Measurements from ENCODE around the gene SEL1L3.
"Not testable (repeated sequence)": the region's sequence is repeated elsewhere in the genome, so short reads cannot be mapped to it uniquely, and the experiment has no call there.

SEL1L3 gene

DNA sequence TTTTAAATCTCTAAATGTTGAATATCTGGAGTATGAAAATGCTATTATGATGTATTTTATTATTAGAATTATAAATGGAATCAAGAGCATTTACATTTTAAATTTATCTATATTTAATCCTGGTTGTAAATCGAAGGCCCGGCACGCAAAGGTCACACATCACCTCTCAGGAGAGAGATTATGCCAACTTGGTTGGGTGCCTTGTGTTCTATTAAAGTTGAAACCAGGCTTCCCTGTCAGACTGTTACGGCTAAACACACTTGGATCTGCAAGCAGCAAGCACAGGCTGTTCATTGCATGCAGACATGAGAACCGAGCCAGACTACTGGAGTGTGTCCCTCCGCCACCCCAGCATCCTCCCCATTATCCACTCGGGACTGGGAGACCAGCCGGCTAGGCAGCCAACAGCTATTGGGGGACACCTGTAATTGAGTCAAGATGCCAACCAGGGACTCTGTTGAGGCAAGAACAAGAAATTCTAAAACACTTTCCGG, 16.4 kb upstream of the SEL1L3 start:
- DNase-seq = no peak

DNA sequence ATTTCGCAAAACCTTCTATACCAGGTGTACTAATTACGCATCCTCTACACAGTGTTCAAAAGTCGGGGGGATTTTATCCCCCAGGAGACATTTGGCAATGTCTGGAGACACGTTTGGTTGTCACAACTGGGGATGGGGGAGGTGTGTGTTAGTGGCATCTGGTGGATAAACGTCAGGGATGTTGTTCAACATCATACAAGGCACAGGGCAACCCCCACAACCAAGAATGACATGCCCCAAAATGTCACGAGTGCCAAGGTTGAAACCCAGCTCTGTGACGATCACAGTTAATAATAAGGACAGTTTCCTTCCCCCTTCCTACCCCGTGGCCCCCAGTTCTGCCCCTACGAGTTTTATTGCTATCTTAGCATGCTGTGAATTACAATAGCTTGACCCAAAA, 15.9 kb upstream of the SEL1L3 start:
- DNase-seq = no peak

DNA sequence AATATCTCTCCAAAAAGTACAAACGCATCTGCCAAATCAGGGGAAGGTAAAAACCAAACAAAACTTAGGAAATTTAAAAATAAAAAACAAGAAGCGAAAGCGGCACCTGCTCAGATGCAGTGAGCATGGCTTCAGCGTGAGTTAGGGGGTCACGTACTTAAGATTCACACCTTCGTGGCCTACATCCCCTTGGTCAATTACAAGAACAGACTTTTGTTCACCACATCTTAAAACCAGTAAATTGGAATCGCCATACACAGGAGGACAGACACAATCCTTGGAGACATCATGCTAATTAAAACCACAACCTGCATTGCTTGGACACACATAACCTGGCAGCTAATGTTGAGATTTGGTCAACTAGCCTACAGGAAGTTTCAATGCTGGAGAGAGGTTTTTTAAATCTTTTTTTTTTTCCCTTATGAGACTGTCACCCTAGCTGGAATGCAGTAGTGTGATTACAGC, 12.5 kb upstream of the SEL1L3 start:
- no peak for DNase-seq

DNA sequence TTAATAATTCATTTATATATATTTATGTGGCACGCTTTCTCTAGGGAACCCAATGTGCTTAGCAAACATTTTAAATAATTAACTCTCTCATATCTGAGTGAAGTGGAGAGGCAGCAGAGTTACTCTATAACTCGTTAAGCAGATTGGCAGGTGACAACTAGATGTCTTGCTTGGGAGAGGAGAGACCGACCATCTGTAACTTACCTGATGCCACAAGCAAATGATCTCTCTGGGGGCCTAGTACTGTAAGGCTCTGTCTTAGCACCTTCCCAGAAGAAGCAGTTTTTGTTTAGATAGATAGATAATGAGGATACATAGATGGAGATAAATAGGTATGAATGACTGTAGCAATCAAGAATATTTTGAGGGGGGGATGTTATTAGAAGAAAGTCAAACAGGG, 11.9 kb upstream of the SEL1L3 start:
- no peak for DNase-seq

DNA sequence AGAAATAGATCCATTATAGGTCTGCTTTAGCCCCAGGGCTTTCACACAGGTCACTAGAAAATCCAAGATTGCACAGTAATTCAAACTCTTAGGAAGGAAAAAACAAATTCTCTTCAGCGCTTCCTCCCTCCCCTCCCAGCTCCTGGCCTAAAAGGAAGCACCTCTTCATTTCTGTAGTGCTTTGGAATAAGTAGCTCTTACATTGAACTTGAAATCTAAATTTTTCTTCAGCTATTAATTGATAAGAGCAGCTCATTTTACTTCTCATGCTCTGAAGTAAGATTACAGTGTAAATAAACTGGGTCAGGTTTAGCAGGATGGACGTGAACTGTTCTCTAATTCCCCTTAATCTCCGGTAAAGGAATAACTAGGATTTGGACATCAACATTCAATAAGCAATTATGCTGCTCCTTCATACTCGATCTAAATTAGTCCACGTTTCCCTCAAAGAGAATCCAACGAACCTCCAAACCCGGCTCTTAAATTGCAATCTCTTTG, 10.9 kb upstream of the SEL1L3 start:
- DNase-seq = no peak

DNA sequence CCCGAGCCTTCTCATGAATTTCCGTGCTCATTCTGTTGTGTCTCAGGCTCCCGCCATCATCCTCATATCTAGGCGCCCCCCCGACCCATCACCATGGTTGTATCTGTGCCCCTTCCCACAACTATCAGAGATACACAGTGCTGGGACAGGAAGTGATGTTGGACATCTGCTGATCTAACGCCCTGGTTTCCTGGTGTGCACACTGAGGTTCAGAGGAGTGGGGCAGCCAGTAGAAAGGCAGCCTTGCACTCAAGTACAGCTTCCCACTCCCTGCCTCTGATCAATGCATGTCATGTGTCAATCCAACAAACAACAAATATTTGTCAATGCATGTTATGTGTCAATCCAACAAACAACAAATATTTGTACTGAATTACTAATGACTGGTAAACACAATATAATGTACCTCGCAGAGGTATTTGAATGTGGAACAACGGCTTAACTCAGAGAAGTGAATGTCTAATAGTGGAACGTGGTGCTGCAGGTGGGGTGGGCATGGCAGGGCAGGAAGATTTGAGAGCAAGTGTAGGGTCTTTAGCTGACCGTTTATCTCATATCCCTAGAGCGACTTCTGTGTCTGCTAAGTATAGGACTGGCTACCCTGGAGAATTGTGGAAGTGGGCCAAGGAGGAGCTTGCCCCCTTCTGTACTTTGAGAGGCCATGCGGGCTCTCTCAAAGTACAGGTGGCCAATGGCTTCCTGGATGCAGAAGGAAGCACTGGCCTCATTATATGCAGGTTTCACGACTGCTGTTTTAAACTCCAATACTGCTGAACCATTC, 10.3 kb upstream of the SEL1L3 start:
- no peak for DNase-seq

DNA sequence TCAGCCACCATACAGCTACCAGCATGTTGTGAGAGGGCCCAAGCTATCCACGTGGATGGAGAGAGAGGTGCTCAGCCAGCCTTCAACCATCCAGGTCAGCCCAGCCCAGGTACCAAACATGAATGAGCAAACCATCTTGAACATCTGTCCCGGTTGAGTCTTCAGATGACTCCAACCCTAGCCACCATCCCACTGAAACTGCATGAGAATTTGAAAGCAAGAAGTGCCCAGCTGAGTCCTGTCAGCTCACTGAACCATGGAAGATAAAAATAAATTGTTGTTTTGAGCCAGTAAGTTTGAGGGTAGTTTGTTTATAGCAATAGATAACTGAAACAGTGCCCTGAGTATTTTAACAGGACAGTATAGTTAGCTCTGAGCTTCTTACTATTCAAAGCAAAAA, 7.3 kb upstream of the SEL1L3 start:
- no peak for DNase-seq

DNA sequence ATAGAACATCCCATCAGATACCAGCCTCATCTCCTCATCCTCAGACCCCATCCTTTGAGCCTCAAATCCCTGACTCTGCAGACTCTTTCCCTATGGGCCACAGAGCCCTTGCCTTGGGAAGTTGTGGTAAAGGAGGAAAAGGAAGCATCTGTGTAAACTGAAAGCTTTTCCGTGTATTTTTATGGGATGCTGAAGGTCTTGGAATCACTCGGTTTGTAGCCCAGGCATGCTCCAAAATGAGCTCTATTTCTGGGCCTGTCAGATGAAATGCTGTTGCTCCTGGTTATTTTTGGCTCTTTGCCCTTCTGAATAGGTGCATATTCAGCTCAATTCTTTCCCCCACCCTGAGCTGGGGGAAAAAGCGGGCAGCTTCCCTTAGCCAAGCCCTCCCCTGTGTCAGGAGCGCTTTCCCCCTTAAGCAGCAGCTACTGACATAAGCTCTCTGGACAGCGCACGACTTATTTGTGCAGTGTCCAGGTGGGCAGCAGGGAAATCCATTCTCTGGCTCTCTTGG, 5.0 kb upstream of the SEL1L3 start:
- no peak for DNase-seq

DNA sequence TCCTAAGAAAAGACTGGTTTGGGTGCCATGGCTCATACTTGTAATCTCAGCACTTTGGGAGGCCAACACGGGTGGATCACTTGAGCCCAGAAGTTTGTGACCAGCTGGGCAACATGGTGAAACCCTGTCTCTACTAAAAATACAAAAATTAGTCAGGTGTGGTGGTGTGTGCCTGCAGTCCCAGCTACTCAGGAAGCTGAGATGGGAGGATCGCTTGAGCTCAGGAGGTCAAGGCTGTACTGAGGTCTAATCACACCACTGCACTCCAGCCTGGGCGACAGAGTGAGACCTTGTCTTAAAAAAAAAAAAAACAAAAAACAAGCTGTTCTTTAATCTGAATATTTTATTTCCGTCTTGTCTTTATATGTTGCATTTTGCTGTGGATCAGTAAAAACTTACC, 3.6 kb upstream of the SEL1L3 start:
- not testable (repeated sequence) for DNase-seq

DNA sequence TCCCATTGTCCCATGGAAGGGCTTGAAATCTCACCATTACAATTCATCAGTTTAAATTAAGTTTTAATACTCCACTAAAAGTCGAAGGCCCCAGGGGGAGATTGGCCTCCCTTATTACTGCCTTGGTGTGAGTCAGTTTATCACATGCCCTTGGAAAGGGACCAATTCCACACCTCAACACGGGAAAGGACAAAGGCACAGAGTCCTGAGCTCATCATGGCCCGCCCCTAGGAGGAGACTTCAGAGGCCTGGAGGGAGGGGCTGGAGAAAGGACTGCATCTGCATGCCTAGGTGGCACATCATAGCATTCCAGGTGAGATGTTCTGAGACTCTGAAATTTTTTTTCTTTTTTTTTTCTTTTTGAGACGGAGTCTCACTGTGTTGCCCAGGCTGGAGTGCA, 2.8 kb upstream of the SEL1L3 start:
- no peak for DNase-seq

DNA sequence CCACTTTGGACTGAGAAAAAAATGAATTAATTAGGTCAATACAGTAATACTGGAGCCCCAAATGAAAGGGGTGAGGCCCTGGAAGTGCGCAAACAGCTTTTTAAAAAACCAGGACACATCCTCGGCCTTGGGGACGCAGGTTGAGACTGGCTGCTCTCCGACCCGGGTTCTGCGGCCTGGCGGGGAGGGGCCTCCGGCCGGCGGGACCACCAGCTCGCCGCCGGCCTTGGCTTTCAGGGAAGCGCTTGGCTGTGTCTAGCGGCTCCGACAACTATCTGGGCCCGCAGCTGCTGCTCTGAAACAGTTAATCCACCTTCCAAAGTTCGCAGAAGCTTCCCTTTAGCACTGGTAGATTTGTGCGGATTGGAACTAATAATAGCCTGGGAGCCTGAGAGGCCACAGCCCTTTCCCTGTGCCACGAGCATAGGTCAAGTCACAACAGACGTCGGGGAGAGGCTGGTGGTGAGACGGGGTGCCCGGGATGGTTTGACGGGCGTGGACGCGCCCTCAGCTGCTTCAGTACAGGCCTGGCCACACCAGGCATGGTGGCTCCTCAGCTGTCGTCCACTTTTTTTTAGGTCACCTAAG, 1.1 kb upstream of the SEL1L3 start:
- no peak for DNase-seq

DNA sequence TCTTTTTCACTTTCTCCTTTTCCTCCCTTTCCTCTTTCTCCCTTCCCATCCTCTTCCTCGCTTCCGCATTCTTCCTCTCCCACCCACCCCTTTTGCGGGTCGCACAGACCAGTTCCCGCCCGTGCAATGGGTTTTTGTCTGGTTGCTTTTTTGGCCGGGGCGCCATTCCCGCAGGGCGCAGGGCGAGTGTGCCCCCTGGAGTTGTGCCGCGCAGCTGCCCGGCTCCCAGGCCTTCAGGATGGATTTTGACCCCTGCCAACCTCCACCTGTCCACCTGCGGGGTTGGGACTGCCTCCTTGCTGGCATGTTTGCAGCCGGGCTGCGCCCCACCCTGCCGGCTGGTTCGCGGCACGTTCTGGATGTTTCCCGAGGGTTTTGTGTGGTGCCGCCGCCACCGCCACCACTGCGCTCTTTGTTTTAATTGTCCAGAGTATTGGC, 578 bp upstream of the SEL1L3 start:
- DNase-seq = no peak

DNA sequence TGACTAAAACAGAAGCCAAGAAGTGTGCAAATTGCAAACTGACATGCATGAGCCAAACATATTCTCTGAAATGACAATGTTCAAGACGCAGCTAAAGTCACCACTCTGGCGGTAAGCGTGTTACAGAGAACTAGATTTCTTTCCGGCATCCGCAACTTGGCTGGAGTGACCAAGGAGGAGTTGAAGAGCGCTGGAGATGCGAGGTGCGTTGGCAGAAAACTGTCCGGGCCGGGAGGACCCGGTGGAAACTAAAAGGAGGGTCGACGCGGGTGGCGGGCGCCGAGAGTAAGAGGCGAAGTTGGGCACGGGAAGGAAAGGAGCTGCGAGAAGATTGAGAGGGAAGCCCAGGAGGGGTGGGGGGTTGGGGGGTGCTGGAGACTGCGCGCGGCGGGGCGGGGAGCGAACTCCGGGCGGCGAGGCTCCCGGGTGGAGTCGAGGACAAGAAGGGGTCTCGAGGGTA, 807 bp downstream of the SEL1L3 start:
- DNase-seq = no peak

DNA sequence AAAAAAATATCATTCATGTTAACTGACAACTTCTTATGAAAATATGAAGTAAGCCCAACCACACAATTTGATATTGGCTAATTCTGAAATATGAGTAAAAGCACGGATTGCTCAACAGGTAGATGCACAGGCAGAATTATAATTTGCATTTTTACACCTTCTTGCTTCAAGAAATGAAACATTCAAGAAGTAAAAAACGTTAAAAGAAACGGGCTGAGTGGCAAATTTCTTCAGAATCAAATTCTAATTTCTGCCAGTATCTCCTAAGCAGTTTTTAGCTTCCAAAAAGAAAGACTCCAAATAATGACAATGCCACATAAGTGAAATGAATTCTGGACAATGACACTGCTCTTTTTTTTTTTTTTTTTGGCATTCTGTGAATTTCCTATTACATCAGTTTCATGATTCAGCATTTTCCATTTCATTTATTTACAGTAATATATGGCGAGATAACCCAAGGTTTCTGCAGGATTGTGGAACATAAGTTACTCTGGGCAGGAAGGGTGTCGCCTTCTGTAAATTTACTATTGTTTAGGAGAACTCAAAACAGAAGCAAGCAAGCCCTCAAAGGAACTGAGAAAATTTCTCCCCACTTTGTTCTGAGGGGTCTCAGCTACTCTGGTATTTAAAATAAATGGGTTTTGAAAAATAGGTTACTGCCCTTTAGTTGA, 1.4 kb downstream of the SEL1L3 start:
- DNase-seq = no peak

DNA sequence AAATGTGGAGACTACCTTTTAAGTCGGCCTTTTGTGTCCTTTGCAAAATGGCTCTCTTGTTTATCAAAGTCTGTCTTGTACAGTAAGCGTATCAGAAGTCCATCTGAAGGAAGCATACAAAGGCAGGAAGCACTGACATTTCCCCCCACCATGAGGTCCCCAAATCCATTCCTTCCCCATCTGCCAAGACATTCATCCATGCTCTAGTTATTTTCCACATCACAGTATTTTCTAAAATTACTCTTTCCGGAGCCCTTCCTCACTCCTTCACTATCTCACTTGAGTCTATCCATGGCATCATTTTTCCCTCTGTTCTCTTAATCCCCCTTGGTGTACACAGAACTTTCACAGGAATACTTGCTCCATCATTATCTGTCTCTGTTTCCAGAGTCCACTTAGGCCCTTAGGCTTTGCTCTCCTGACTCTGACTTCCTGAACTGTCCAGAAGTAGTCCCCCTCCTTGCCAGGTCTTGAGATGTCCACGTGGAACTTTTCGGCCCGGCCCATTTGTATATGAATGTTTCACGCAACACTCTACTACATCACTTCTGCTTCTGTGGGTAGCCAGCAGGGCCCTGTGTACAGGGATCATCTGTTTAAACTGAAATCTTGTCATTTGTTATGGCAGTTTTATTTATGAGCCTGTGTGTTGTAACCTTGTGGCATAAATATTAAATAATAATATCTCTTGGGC, 2.1 kb downstream of the SEL1L3 start:
- DNase-seq = no peak

DNA sequence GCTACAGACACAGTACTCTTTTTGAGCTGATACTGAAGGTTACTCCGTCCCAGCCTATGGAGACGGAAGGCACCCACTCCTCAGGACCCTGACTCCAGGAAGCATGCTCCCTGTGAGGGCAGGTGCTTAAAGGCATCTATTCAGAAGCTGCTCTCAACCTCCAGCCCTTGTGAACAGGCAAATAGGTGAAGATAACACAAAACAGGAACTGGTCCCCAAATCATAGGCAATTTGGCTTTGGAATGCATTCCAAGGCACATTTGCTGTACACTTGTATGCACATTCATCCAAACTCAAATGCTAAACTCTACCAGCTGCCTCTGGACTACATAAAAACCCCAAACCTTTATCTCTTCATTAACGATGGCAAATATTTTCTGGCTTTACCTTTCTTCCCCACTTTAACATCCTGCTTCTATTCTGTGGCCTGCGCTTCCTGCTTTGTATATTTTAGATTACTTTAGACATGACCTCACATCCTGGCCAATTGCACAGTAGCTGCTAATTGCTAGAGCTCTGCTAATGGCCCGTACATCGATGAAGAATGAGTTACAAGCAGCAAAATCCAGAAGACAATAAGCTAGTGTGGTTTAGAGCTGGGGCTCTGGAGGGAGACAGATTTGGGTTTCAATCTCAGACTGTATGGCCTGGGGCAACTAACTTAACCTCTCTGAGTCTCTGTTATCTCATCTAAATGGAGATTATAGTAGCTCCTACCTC, 3.2 kb downstream of the SEL1L3 start:
- DNase-seq = no peak

DNA sequence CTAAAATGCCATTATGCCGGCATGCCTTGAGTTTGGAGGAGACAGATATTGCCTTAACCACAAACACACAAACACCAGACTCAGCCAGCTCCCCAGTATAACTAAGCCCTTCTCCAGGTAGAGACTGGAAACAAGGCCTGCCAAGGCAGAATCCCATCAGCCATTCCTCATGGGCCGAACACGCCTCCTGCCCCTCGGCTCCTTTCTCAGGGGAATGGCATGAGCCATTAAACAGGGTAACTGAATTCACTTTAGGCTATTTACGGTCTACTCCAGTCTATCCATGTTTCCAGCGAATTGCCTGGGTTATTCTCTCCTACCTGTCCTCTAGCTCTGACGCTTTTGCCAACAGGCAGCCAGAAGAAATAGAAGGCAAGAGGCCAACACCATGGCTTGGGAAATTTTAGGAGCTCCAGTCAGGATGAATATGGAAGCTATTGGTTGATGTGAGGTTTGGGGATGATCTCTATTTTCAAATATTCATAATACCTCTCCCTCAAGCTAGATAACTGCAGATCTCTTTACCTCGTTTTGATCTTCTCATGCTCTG, 4.9 kb downstream of the SEL1L3 start:
- DNase-seq = no peak

DNA sequence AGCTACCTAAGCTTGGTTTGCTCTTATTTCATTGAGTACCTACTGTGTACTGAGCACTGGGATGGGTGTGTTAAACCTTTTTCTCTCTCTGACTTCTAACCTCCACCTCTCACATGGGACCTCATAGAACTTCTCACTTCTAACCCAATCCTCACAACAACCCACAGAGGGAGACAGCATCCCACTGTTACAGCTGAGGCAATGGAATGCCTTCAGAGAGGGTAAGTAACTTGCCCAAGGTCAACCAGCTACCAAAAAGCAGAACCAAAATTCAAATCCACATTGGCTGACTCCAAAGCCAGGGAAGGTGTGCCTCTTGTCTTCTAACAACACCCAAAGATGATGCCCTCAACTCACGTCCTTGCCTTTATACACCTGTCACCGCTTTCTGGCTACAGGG, 5.4 kb downstream of the SEL1L3 start:
- no peak for DNase-seq

DNA sequence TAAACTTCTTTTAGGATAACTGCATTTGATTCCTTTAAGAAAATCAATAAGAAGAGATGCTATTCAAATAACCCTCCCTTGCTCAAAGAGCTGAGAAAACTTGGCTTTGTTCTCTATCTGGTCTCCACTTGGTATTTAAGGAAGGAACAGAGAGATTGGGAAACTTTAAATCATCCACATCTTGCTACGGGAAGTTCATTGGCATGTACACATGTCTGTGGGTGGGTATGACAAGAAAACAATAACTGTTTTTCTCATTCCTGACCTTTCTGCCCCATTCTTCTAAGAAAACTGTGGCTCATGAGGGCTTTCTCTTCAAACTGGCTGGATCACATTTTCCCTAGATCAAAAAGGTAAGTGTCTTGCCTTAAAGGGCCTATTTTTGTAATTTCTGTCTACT, 6.0 kb downstream of the SEL1L3 start:
- DNase-seq = no peak

DNA sequence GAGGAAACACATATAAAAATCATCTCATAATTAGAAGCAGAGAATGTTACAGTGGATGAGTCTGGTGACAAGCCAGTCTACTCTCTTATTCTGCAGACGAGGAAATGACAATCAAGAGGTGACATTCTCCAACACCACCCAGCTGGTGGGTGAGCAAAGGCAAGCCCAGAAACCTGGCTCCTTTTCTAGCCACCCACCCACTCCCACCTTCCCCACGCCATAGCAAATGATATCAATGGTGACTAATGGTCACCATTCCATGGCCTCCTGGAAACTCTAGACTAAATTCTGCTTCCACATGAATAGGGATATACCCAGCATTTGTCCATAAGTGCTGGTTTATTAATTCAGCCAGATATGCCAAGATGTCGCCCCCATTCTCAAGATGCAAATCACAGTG, 10.7 kb downstream of the SEL1L3 start:
- no peak for DNase-seq

DNA sequence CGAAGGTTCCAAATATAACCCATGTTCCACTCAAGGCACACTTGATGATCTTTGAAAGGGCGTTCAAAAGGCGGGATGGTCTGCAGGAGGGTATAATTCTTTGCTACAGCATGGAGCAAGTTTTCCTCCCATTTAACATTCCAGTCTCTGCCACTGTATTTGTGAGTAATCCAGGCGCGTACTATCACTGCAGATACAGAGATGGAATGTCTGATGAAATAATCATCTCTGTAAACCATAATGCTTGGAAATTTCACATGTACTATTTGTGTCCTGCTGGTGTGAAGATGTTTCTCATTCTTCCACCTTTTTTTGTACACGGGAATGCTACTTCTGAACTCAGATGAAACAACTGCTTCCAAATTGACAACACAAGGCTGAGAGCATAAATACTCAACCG, 15.5 kb downstream of the SEL1L3 start:
- DNase-seq = no peak

Measured in NCI-H2029 treated with DMSO at 0.1 percent for 48 hours (cell line).